ENCODE results near the gene OAT.
A peak's percentile ranks its signal among the peaks of the same experiment; 100 is the strongest.

Gene OAT

DNA sequence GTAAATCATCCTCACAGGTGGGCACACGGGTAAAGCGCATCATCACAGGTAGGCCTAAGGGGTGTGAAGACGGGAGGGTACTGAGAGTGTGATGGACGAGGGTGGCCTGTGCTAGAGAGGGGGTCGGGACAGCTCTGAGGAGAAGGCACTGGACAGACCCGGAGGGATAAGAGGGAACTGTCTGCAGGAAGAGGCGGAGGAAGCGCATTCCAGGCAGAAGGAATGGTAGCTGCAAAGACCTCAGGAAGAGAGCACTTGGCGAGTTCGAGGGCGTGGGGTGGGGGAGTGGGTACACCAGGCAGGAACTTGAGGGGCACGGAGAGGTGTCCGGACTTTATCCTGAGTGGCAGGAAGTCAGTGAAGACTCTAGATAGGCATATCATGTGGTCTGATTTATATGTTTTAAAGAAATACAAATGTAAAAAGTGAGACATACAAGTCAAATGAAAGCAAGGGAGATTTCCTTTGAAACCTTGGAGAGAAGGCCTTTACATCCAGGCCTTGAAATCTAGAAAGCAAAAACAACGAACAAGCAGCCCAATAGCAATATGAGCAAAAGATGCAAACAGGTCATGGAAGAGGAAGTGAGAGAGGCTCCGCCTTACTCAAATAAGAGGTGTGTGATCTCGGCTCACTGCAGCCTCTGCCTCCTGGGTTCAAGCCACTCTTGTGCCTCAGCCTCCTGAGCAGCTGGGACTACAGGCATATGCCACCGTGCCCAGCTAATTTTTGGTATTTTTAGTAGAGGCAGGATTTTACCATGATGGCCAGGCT lies 46.5 kb upstream of the OAT start:
- H2BK120ac ChIP-seq (ENCODE audit: low read depth, low read length) = no peak overlapping the region
- no peak overlapping the region for H3K27ac ChIP-seq (ENCODE audit: low read length, poor library complexity, severe bottlenecking)
- H2AK5ac ChIP-seq (ENCODE audit: low read length, severe bottlenecking) = no peak overlapping the region
- no peak overlapping the region for H3K18ac ChIP-seq (ENCODE audit: low read depth in 1 of 2, low read length in 2 of 2)
- 80% methylated on average over 17 of the region's 17 CpGs for WGBS
- H3K36me3 ChIP-seq (ENCODE audit: control insufficient read depth in 1 of 2, insufficient read depth in 2 of 2, low read depth in 1 of 2, low read length in 2 of 2) = peaks cover 0 to 16% of the 10 kb centered on the region in 2 experiments
- peaks cover 7% of the 10 kb centered on the region for H3K4me1 ChIP-seq (ENCODE audit: control insufficient read depth, insufficient read depth, low read depth, low read length)
- no peak overlapping the region for H3K4ac ChIP-seq (ENCODE audit: low read depth in 1 of 2, low read length in 2 of 2)
- DNase-seq = no peak
- H3K4me2 ChIP-seq (ENCODE audit: low read length, poor library complexity, severe bottlenecking) = no peak overlapping the region
- H3K9me3 ChIP-seq (ENCODE audit: control insufficient read depth, low read length) = no peaks in the 10 kb centered on the region
- no peak overlapping the region for H2BK5ac ChIP-seq (ENCODE audit: low read depth, low read length, poor library complexity, severe bottlenecking)
- H3K9ac ChIP-seq (ENCODE audit: low read length) = no peak overlapping the region
- no peak overlapping the region for H3K23ac ChIP-seq (ENCODE audit: low read length in 2 of 2)
- peaks cover 28% of the 10 kb centered on the region for H3K79me1 ChIP-seq (replicated peaks; ENCODE audit: low read length, poor library complexity, severe bottlenecking)
- H4K91ac ChIP-seq (ENCODE audit: low read length) = no peak overlapping the region
- H3K4me3 ChIP-seq (ENCODE audit: insufficient read depth in 1 of 2, low read depth in 1 of 2, low read length in 2 of 2) = no peak overlapping the region
- H3K14ac ChIP-seq (ENCODE audit: low read length in 2 of 2) = no peak overlapping the region
- H2AFZ ChIP-seq (ENCODE audit: low read depth, low read length) = no peak overlapping the region
- H4K8ac ChIP-seq (ENCODE audit: low read length) = no peak overlapping the region
- no peak overlapping the region for H2BK15ac ChIP-seq (ENCODE audit: low read depth, poor library complexity, severe bottlenecking)
- H3K27me3 ChIP-seq (ENCODE audit: control insufficient read depth in 1 of 2, insufficient read depth in 1 of 2, low read length in 2 of 2) = no peaks in the 10 kb centered on the region
- no peak overlapping the region for H2BK12ac ChIP-seq (ENCODE audit: low read length in 2 of 2)

DNA sequence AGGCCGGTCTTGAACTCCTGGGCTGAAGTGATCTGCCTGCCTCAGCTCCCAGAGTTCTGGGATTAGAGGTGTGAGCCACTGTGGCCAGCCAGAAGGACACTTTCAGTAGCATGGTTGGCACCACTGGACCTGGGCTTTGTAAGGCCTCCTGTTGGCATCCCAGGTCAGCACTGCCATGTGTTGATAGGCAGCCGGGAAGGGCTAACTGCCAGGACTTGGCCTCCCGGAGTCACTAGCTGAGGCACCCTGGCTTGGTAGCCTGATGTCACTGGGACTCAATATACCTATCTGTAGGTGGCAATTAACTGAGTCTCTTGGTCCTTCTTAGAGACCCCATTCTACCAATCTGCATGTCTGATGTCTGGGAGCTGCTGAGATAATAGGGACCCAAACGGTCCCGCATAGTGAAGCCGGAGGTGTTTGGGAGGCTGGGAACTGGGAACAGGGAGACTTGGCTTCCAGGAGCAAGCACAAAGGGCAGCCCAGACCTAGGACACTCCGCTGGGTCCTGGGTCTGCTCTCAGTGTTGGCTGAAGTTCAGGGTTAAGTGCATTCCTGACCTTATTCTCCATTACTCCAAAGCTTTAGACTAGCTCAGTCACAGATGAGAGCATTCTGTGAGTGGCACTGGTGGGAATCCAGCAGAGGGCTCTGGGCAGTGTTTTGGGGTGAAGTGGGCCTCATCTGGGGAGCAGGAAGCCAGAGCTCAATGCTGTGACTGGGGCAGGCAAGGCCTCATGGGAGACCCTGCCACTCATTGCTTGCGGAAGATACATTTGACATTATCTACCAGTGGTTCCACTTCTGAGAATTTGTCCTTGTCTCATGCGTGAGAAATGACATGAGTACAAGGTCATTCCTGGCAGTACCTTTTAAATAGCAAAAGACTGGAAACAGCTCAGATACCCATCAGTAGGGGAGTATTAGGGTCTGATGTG lies 45.6 kb upstream of the OAT start:
- H2AFZ ChIP-seq (ENCODE audit: low read depth, low read length) = no peak overlapping the region
- H3K4me1 ChIP-seq (ENCODE audit: control insufficient read depth, insufficient read depth, low read depth, low read length) = peaks cover 7% of the 10 kb centered on the region
- no peak overlapping the region for H3K4ac ChIP-seq (ENCODE audit: low read depth in 1 of 2, low read length in 2 of 2)
- no peak overlapping the region for H4K91ac ChIP-seq (ENCODE audit: low read length)
- H2BK12ac ChIP-seq (ENCODE audit: low read length in 2 of 2) = no peak overlapping the region
- peaks cover 0 to 9% of the 10 kb centered on the region in 2 experiments for H3K36me3 ChIP-seq (ENCODE audit: control insufficient read depth in 1 of 2, insufficient read depth in 2 of 2, low read depth in 1 of 2, low read length in 2 of 2)
- no peak overlapping the region for H2BK120ac ChIP-seq (ENCODE audit: low read depth, low read length)
- H3K27ac ChIP-seq (ENCODE audit: low read length, poor library complexity, severe bottlenecking) = no peak overlapping the region
- no peak overlapping the region for H3K4me3 ChIP-seq (ENCODE audit: insufficient read depth in 1 of 2, low read depth in 1 of 2, low read length in 2 of 2)
- no peaks in the 10 kb centered on the region for H3K9me3 ChIP-seq (ENCODE audit: control insufficient read depth, low read length)
- H2AK5ac ChIP-seq (ENCODE audit: low read length, severe bottlenecking) = no peak overlapping the region
- H4K8ac ChIP-seq (ENCODE audit: low read length) = peak overlapping the region; percentile 42
- no peak overlapping the region for H3K4me2 ChIP-seq (ENCODE audit: low read length, poor library complexity, severe bottlenecking)
- H3K79me1 ChIP-seq (replicated peaks; ENCODE audit: low read length, poor library complexity, severe bottlenecking) = peaks cover 23% of the 10 kb centered on the region
- no peak overlapping the region for H3K18ac ChIP-seq (ENCODE audit: low read depth in 1 of 2, low read length in 2 of 2)
- H3K23ac ChIP-seq (ENCODE audit: low read length in 2 of 2) = no peak overlapping the region
- DNase-seq = peak; percentile 11
- H3K14ac ChIP-seq (ENCODE audit: low read length in 2 of 2) = no peak overlapping the region
- H3K9ac ChIP-seq (ENCODE audit: low read length) = no peak overlapping the region
- H3K27me3 ChIP-seq (ENCODE audit: control insufficient read depth in 1 of 2, insufficient read depth in 1 of 2, low read length in 2 of 2) = no peaks in the 10 kb centered on the region
- H2BK15ac ChIP-seq (ENCODE audit: low read depth, poor library complexity, severe bottlenecking) = no peak overlapping the region
- no peak overlapping the region for H2BK5ac ChIP-seq (ENCODE audit: low read depth, low read length, poor library complexity, severe bottlenecking)
- WGBS = 87% methylated on average over 9 of the region's 9 CpGs

DNA sequence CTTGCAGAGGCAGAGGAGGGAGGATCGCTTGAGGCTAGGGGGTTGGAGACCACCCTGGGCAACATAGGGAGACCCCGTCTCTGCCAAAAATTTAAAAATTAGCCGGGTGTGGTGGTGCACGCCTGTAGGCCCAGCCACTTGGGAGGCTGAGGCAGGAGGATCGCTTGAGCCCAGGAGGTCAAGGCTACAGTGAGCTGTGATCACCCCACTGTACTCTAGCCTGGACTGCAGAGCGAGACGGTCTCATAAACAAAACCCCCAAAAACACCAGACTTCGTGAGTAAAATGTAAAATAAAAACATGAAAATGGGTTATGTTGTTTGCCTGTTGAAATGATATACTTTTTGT lies 43.6 kb upstream of the OAT start:
- no peak overlapping the region for H2BK12ac ChIP-seq (ENCODE audit: low read length in 2 of 2)
- H3K14ac ChIP-seq (ENCODE audit: low read length in 2 of 2) = no peak overlapping the region
- H3K4me2 ChIP-seq (ENCODE audit: low read length, poor library complexity, severe bottlenecking) = peak overlapping the region; percentile 94
- no peaks in the 10 kb centered on the region for H3K9me3 ChIP-seq (ENCODE audit: control insufficient read depth, low read length)
- H3K18ac ChIP-seq (ENCODE audit: low read depth in 1 of 2, low read length in 2 of 2) = peak overlapping the region in 1 of 2 experiments; percentile 78
- no peak for DNase-seq
- H2AK5ac ChIP-seq (ENCODE audit: low read length, severe bottlenecking) = no peak overlapping the region
- peak overlapping the region in 1 of 2 experiments; percentile 73 for H3K4ac ChIP-seq (ENCODE audit: low read depth in 1 of 2, low read length in 2 of 2)
- peaks cover 7% of the 10 kb centered on the region for H3K4me1 ChIP-seq (ENCODE audit: control insufficient read depth, insufficient read depth, low read depth, low read length)
- peaks cover 0 to 8% of the 10 kb centered on the region in 2 experiments for H3K27me3 ChIP-seq (ENCODE audit: control insufficient read depth in 1 of 2, insufficient read depth in 1 of 2, low read length in 2 of 2)
- peak overlapping the region; percentile 95 for H4K8ac ChIP-seq (ENCODE audit: low read length)
- peak overlapping the region; percentile 83 for H3K9ac ChIP-seq (ENCODE audit: low read length)
- H3K36me3 ChIP-seq (ENCODE audit: control insufficient read depth in 1 of 2, insufficient read depth in 2 of 2, low read depth in 1 of 2, low read length in 2 of 2) = no peaks in the 10 kb centered on the region
- H3K23ac ChIP-seq (ENCODE audit: low read length in 2 of 2) = no peak overlapping the region
- peaks cover 16% of the 10 kb centered on the region for H3K79me1 ChIP-seq (replicated peaks; ENCODE audit: low read length, poor library complexity, severe bottlenecking)
- H2BK15ac ChIP-seq (ENCODE audit: low read depth, poor library complexity, severe bottlenecking) = no peak overlapping the region
- 94% methylated on average over 6 of the region's 8 CpGs for WGBS
- H3K4me3 ChIP-seq (ENCODE audit: insufficient read depth in 1 of 2, low read depth in 1 of 2, low read length in 2 of 2) = peak overlapping the region; percentile 93 to 99
- no peak overlapping the region for H2BK120ac ChIP-seq (ENCODE audit: low read depth, low read length)
- no peak overlapping the region for H3K27ac ChIP-seq (ENCODE audit: low read length, poor library complexity, severe bottlenecking)
- H4K91ac ChIP-seq (ENCODE audit: low read length) = no peak overlapping the region
- no peak overlapping the region for H2BK5ac ChIP-seq (ENCODE audit: low read depth, low read length, poor library complexity, severe bottlenecking)
- H2AFZ ChIP-seq (ENCODE audit: low read depth, low read length) = peak overlapping the region; percentile 99

Measured in mesenchymal stem cell (in vitro differentiated cells and primary cell).